HG03457 (cell line): ENCODE measurements around the gene ABI3BP.

Experiments
- ATAC-seq: cut with Tn5 transposase; IDR thresholded peaks from one replicate; pipeline ENCODE4 v1.9.1; 2021; ENCODE audit warnings: moderate number of reproducible peaks; ENCODE audit not compliant: unreplicated experiment

The ABI3BP gene

DNA sequence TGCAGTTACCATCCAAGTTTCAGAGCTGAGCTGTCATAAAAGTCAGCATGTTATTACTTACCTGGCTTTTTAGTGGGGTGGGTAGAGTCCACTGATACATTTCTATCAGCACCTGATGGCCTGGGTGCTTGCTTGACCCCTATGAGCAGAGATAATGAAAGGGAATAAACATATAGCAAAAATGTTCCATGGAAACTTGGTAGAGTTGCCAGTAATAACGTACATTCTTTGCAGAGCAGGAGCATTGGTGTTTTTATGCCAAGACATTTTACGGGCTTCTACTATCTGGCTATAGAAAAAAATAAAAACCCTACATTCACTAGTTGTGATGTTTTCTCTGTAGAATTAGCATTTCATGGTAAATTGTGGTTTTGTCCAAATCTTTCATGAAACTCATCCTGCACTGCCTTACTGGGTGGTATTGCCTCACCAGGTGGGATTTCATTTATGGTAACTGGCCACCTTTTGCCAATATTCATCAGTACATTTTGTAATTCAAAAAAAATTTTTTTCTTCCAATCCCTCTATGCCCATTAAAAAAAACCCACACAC is 213.1 kb downstream of the ABI3BP start:
- ATAC-seq = no peak

DNA sequence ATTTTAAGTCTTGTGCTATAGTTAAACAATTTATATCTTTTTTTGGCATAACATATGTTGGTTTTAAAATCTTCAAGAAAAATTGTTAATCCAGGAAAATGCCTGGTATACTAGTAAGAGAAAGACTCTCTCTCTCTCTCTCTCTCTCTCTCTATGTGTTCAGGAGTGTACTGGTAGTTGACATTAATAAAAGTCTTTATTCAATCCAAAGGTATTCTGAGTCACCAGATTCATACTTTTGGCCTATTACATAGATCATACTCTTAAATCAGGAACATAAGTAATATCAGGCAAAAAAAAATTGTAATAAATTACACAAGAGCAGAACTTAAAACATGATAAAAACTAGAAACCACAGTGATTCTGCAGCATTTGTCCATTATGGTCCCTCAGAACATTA is 213.7 kb downstream of the ABI3BP start:
- ATAC-seq = no peak

DNA sequence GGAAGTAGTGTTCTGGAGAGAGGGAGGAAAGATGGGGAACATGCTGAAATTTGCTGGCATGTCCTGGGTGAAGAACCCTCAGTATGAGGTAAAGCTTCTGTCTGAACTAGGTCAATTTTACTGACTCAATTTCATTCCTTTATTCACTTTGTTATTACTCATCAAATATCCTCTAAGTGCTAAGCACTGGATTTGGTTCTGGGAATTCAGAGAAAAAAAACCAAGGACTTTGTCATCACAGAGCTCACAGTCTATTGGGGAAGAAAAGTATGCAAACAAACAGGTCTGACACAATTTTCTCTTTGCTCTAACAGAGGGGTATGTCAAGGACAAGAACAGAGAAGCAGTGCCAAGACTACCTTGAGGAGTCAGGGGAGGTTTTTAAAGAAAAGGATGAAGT is 215.9 kb downstream of the ABI3BP start:
- no peak for ATAC-seq

DNA sequence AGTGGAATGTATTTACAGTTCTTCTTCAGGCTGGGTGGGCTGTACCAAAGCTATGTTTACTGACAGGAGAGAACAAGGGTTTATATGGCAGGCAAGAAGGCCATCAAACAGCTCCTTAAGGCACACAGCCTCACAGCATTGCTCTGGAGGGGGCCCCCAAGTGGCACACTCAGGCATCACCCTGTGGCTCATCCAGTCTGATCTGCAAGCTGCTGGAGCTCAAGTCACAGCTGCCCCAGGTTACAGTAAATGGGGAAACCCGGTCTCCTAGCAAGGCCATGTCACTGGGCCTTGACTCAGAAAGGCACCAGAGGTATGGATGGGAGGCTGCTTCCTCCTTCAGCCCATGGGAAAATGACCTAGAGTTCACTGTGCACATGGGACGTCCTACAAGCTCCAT is 216.5 kb downstream of the ABI3BP start:
- ATAC-seq = no peak

DNA sequence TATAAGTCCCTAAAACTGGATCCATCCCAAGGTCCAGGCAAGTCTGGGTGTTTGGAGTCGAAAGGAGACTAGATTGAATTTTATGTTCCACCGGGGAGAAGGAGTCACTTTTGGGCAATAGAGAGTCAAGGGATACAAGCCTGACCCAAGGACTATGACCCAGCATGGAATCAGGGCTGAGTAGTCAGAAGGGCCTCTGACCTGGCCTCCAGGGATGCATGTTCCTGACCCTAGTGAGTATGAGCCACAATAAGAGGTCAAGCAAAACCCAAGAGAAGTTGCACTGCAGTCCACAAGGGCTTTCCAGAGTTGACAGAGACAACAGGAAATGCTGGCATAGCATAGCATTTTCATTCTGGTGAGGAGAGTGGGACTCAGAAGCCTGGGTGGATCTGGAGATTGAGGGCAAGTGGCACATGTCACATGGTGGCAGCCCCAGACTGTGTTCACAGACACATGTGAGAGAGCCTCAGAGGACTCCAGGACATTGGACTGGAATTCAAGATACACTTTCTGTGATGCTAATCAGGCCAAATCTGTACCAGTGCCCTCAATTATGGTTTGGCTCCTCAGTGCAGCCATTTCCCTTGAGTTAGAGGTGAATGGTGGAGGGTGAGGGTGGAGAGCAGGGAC is 217.0 kb downstream of the ABI3BP start:
- ATAC-seq = no peak

DNA sequence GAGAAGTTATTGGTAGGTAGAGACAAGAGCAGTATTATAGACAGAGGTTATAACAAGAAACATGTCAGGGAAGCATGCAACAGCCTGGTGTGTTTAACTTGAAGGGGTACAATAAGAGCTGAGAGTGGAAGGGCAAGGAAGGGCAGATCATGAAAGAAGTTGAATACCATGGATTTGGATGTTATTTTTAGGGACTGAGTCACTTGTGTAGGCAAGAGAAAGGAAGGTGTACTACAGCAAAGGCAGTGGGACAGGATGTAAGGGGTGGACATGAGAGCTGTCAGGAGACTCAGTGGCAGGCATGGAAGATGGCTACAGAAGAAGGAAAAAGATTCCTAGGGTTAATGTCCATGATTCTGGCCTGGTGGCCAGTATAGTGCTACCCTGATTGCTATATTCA is 217.6 kb downstream of the ABI3BP start:
- no peak for ATAC-seq

DNA sequence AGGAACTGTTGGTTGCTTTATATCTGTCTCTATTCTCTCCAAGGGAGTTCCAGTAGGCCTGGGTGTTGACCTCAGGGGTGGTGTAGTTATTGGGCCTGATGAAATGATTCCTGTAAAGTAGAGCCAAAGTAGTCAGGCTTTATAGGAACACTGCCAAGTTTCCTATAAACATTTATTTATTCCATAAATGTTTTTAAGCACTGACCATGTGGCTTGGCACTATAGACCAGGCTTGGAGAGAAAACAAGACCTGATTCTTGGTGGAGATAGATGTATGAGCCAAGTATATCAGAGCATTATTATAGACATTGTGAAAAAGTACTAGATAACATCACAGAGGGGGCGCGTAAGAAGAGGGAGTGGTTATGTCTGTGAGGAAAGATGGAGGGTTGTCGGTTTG is 218.0 kb downstream of the ABI3BP start:
- ATAC-seq = no peak

DNA sequence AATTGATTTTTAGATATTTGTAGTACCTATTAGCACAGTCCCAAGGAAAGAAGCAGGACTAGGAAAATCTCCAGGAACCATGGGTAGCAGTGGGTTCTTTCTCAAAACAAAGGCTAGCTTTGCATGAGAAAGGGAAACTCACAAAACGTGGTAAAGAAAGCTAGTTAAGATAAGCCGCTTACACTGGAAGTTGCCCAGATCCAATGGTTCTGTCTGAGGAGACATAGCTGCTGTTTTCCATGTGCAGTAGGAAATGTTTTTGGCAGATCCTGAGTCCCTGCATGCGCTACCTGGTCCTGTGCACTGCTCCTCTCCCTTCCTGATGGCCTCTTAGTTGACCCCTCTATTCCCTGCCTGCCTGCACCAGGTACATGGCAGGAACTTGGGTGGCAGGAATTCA is 223.5 kb downstream of the ABI3BP start:
- ATAC-seq = no peak

DNA sequence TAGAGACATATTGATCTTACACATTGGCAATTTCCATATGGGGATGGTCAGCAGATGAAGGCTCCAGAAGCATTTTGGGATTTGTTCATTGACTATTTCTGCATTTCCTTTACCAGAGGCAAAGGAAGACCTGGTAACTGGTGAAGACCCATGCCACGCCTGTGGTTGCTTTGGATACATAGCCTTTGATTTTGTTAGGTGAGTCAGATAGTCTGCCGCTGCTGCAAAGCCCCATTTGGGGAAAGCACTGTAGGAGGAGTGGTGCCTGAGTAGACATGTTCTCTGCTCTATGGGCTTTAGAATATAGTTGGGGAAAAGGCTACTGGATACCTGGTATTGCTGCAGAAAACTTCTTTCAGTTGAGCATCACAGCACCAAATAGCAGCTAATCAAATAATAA is 227.2 kb downstream of the ABI3BP start:
- no peak for ATAC-seq

DNA sequence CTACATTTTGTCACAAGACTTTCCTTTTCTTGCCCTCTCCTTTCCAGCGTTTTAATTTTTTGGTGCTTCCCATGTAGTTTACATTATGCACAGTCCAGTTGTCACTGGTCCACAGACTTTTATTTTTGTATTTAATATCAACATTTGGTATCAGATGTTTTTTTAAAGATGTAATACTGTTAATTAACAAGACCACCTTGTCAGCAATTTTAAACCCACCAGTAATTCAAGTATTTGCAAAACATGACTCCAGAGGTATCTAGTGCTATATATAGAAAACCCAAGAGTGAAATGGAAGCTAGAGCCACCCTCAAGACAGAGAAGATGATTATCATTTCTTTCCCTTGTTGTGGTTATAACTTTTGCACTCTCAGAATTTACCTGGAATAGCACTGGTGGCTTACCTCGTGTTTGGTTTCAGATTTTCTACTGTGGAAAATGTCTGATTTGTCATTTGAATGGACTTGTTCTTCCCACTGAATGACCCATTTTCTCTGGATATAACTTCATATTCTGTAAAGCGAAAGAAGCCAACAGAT is 227.7 kb downstream of the ABI3BP start:
- no peak for ATAC-seq

DNA sequence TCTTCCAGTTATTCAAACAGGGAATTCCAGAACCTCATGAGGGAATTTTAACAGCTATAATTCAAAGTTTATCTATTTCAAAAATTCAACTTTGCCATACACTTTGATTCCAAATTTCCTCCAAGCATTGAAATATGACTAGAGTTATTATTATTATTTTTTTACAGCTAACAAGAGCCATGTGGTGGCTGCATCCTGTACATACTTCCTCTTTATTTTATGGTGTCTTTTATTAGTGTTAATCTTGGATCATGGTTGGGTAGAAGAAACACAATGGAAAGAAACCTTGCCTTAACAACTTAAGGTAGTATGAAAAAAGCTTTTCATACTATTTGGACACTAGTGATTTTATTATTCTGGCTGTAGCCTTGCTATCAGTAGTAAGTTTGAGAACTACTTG is 231.3 kb downstream of the ABI3BP start:
- ATAC-seq = no peak

DNA sequence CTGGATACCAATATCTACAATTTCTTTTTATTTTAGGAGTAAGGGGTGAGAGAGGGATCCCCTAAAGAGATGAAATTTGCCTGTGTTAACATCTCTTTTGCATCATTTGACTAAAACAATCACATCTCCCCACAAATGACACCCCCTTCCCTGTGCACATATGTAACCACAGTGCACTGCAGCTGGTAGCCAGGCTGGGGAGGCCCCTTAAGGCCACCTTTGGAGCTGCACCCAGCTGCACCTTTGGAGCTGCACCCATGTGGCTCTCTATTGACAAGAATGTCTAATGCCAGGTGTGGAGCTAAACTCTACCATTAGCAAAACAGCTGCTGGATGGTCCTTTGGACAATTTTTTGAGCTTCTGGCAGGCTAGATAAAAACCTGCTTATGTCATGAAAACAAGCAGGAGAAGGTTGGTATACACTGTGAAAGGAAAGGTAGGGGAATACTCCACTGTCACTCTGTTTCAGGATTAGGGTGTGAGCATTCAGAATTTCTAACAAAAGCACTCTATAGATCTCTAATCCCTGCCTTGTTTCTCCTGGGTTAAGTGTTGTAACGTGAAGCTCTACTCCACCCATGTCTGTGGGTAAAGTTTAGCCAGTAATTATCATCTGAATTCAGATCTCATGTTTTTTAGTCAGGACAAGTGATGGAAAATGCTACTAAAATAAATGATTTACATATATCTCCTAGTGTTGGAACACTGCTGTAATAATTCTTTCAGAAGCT is 231.8 kb downstream of the ABI3BP start:
- ATAC-seq = peak; percentile 83

DNA sequence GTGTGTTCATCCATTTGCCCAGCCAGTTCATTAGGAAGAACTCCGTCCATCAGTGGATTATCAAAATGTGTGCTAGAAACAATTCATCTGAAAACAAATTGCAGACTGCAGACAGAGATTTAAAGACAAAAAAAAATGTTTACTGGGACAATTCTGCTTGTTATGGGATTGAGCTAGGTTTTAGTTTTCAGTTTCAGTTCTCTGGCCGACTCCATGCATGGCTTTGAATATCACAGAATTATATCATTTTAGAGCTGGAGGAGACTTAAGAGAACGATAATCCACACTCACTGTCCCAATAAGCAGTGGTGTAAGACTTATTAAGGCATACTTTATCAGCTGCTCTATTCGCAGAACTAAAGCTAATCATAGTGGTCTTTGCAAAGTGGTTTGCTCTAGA is 232.8 kb downstream of the ABI3BP start:
- no peak for ATAC-seq

DNA sequence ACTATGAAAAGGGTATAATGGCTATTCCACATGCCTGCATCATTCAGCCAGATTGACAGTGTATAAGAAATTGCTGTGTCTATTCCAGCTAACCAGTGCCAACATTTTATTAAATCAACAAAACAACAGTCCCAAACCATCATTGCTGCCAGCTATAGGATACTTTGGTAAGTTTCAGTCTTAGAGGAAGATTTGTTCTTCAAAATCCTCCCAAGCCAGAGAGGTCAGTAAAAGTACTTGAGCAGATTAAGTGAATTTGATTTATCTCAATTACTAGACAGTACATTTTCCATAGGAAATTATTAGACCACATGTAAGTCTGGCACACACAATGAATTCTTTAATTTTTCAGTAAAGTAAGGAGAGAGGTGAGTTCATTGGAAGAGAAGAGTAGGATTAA is 233.3 kb downstream of the ABI3BP start:
- ATAC-seq = no peak

DNA sequence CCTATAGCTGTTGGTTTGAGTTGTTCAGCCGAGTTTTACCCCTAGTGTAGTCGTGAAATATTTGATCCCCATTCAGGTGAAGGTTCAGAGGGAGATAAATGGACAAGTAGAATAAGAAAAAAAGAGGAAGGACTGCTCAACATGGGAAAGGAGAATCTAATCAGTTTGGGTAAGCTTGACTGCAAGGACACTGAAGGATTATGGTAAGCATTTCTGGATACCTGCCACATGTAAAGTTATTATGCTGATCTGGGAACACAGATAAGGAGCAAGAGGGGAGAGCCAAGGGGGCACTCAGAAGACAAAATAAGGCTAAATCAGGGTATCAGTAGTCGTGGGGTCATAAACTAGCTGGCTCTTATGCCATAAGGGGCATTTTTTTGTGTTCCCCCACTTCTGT is 234.1 kb downstream of the ABI3BP start:
- no peak for ATAC-seq

DNA sequence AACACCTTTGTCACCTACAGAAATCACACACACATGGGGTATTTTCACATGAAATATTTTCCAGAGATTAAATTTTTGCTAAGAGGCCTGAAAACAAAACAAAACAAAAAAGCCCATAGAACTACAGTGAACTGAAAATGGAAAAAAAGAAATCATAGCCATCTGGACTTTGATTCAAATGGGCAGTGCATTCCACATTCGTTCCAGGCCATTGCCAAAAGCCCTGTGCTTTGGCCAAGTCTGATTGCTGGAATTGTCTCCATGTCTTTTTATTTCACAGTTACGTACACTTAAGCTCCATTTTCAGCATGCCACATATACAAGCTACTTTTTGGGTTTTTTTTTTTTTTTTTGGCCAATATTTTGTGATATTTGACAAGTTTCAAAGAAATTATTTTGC is 236.8 kb downstream of the ABI3BP start:
- ATAC-seq = no peak

DNA sequence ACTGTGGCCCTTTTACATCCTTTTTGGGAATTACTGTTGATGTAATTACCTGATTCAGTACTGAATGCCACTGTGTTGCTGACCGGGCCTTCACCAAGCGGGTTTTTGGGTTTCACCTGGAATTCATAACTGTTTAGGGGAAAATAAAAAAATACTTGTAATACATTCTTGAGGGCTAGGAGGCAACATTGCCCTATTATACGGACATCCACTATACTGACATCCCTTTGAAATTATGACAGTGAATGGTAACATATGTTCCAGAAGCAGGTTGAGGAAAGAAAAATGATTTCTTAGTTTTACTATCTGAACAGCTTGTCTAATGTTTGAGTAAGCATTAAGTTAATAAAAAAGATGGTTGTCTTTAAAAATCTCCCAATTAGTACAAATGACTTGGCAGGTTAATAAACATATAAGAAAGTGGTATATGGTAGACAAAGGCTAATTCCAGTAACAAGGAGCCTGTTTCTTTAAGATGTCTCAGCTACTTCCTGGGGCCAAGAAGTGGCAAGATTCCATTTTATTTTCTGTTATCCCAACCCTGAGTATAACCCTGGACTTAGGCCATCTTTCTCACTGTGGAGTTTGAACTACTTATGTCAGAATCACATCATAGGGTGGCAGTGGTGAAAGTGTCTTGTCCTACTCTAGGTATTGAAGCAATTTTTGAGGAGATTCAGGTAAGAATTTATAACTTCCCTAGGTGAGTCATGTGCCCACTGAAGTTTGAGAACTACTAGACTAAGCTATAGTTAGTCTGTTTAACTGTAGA is 238.5 kb downstream of the ABI3BP start:
- ATAC-seq = no peak

DNA sequence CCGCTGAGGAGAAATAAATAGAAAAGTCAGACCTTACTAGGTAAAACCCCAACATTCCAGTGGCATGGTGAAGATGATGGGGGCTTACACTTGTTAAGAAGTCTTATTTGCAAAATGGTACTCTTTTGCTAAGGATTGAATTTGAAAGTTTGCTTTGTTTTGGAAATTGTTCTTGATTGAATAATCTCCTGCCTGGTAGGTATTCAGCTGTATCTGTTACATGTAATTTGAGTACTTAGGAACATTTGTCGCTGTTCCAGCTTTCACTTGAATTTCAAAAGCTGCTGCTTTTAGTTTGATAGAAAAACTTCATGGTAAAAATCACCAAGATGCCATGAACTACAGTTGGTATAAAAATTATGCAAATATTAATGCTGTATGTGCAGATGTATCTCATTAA is 239.4 kb downstream of the ABI3BP start:
- no peak for ATAC-seq

DNA sequence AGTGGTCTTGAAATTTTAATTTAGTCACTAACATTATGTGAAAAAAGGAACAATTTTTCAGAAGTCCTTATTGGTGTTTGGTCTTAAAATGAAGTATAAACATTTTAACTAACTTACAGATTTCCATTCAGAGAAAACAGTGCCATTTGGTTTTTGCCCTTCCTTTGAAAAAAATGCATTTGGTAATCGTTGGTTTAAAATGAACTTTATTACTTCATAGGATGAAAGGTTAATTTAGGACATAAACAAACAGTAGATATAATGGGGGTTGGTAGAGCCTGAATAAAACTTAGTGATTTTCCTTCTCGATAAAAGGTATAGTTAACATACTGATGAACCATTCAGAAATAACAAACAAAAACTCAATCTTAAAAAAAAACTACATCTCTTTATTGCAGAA is 244.3 kb downstream of the ABI3BP start:
- no peak for ATAC-seq

DNA sequence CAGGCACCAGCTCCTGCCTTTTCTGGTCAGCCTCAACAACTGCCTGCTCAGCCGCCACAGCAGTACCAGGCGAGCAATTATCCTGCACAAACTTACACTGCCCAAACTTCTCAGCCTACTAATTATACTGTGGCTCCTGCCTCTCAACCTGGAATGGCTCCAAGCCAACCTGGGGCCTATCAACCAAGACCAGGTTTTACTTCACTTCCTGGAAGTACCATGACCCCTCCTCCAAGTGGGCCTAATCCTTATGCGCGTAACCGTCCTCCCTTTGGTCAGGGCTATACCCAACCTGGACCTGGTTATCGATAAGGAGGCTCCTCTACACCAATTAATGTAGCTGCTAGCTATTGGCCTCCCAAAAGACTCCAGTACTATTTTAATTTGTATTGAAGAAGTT is 245.0 kb downstream of the ABI3BP start:
- ATAC-seq = no peak

DNA sequence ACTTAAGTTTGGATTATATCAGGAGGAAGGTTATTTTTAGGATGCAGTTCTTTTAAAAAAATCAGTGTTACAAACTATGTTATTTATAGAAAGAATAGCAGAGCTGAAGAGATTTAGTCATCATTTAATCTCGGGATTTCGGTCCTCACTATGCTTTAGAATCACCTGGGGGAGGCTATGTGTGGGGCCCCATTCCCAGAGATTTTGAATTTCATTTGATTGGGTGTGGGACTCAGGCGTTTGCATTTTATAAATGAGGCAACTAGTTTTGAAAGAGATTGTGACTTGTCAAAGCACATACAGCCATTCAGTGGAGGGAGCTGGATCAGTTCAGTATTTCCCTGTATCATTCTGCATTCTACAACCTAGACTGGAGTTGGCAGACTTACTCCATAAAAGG is 247.1 kb downstream of the ABI3BP start:
- no peak for ATAC-seq

DNA sequence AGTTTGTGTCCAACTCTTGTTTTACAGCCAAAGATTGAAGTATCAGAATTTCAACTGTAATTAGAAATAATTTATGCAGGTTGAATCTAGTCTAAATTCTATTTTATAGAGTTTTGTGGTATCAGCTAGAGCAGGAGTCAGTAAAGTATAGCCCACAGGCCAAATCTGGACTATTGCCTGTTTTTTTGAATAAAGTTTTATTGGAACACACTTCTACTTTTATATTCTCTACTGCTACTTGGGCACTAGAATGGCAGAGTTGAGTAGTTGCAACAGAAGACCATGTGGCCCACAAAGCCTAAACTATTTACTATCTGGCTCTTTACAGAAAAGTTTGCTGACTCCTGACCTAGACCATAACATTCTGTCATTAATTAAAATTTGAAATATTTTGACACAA is 247.6 kb downstream of the ABI3BP start:
- ATAC-seq = no peak
